AG10803 (cell line): Measurements from ENCODE around the gene MADD.

Source experiments
- DNase-seq: peaks from one replicate; pipeline ENCODE4 v3.0.0; 2010; ENCODE audit warnings: low read depth
- H3K4me3 ChIP-seq: 2 replicates; pipeline ENCODE4 v1.5.1; 2011; ENCODE audit warnings: mild to moderate bottlenecking, low read length, control low read depth
- TF ChIP-seq, protein P1 (sequence below): conservative IDR thresholded peaks from 2 replicates; pipeline ENCODE4 v1.5.1; 2011; ENCODE audit warnings: mild to moderate bottlenecking, low read length, control low read depth, inconsistent platforms

The MADD gene

DNA sequence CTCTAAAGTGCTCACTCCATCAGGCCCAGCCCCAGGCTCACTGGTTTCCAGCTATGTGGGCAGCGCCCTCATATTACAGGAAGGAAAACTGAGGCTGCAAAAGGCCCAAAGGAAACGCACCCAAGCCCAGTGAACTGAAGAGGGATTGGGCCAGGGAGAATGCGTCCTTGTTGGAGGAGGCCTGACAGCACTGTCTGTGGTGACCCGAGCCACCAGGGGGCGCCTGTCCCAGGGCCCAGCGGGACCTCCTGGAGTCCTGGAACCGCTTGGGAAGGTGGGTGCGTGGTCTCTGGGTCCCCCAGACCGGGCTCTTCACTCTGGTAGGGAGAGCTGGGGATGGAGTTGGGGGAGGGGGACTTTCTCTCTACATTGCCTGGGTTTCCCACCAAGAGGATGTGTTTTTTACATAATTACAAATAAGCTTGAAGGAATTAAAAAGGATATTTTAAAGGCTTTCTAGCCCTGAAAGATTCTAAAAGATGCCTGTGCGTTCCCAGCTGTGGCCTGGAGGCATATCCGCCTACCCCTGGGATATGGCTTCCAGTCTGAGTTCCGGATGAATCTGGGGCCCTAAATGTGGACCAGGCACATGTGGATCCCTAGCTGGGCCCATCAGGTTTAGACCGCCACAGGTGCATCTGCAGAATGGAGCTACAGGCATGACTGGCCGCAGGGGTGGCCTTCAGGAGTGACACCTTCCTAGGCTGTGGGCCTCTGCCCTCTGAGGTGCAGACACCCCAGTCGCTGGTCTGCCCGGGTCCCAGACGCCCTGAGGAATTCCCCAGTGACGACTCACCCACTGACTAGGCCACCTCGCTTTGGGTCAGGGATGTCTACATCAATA, 104.2 kb downstream of the MADD start:
- H3K4me3 ChIP-seq: no peak overlapping the region
- DNase-seq: peak; percentile 62
- TF ChIP-seq, protein P1, sequence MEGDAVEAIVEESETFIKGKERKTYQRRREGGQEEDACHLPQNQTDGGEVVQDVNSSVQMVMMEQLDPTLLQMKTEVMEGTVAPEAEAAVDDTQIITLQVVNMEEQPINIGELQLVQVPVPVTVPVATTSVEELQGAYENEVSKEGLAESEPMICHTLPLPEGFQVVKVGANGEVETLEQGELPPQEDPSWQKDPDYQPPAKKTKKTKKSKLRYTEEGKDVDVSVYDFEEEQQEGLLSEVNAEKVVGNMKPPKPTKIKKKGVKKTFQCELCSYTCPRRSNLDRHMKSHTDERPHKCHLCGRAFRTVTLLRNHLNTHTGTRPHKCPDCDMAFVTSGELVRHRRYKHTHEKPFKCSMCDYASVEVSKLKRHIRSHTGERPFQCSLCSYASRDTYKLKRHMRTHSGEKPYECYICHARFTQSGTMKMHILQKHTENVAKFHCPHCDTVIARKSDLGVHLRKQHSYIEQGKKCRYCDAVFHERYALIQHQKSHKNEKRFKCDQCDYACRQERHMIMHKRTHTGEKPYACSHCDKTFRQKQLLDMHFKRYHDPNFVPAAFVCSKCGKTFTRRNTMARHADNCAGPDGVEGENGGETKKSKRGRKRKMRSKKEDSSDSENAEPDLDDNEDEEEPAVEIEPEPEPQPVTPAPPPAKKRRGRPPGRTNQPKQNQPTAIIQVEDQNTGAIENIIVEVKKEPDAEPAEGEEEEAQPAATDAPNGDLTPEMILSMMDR: peak; percentile 91

DNA sequence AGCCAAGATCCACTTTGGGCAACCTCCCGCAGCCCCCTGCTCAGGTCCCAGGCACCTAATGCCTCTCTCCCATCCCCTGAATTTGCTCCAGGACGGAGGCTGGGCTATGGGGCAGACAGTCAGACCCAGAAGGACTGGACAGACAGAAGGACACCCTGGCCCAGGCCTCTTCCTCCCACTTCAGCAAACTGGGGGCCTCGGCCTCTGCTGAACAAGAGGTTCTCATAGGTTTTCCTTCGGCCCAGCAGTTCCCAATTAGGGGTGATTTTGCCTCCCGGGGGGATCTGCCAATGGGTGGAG, 104.7 kb downstream of the MADD start:
- TF ChIP-seq, protein P1: no peak
- DNase-seq: no peak
- no peak overlapping the region for H3K4me3 ChIP-seq

DNA sequence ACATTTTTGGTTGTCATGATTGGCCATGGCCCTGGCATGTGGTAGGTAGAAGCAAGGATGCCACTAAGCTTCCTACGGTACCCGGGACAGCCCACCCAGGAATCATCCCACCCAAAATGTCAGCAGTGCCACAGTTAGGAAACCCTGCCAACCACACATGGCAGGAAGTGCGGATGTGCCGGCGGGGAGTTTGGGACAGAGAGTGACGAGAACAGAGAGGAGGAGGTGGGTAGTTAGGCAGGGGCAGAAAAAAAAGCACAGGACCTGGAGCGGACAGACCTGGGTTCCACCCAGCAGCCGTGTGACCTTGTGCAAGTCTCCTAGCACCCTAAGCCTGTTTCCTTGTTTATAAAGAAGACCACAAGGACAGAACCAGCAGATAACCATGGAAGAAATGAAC, 105.1 kb downstream of the MADD start:
- TF ChIP-seq, protein P1: no peak
- H3K4me3 ChIP-seq: no peak overlapping the region
- no peak for DNase-seq

DNA sequence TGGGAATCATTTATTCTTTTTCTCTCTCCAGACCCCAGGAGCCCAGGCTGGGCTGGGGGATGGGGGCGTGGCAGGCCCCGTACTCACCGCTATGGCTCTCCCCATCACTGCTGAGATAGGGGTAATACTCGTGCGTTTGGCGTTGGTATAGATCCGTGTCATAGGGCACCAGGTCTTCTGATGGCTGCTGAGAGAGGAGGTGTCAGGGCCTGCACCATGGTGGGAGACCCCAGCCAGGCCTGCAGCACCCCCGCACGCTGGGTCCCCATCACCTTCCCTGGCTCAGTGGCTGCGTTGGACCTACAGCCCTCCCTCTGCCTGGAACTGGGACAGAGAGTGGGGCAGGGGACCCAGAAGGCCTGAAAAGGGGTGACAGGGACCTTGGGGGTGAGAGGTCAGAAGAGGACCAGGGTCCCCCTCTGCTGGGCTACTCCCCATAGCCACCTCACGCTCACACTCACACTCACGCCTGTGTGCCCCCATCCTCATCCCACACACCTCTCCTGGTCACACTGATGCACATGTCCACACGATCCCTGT, 105.7 kb downstream of the MADD start:
- TF ChIP-seq, protein P1: no peak
- no peak overlapping the region for H3K4me3 ChIP-seq
- no peak for DNase-seq

DNA sequence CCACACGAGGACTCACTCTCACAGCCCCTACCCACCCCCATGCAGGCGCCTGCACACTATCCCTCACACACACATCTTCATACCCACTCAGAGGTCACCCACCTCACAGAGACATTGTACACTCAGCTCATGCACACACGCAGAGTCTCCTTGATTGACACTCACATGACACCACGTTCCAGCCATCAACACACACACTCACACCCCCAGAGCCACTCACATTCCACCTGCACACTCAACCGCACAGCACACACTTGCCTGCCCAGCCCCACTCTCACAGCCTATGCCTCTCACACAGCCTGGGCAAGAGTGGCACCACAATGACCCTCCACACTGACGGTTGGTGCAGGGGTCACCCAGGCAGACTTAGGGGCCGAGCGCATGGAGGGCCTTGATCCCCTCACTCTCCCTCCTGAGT, 106.2 kb downstream of the MADD start:
- DNase-seq: no peak
- H3K4me3 ChIP-seq: no peak overlapping the region
- TF ChIP-seq, protein P1: no peak

DNA sequence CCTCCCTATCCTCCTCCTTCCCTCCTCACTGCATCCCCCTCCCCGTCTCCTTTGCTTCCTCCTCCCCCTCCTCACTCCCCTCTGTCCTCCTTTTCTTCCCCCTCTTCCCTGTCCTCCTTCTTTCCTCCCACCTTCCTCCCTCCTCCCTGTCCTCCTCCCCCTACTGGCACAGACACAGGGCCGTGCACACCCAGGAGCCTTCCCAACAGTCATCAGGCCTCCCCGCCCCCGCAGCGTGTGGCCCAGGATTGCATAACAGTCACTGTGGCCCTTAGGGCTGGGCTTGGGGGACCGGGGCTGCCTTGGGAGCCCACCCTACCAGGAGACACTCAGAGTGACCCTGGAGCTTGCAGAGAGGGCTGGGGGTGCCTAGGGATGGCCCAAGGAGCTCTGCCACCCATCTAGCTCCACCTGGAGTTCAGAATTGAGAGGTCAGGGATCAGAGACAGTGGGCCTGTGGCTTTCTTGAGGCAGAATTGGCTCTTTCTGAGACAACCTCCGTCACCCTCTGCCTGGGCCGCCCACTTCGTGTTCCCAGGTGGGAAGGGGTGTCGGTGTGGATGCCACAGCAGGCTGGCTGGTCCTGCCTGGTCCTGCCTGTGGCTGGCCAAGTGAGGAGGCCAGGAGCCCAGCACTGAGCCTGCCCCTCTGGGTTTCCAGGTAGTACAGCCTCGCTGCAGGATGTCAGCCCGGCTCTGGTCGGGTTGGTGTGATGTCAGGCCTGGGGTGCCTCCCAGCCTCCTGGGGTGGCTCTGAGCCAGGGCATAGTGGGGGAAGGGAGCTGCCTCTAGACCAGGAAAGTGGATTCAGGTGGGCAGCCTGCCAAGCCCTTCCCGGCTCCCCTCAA, 106.8 kb downstream of the MADD start:
- no peak for DNase-seq
- TF ChIP-seq, protein P1: no peak
- no peak overlapping the region for H3K4me3 ChIP-seq

DNA sequence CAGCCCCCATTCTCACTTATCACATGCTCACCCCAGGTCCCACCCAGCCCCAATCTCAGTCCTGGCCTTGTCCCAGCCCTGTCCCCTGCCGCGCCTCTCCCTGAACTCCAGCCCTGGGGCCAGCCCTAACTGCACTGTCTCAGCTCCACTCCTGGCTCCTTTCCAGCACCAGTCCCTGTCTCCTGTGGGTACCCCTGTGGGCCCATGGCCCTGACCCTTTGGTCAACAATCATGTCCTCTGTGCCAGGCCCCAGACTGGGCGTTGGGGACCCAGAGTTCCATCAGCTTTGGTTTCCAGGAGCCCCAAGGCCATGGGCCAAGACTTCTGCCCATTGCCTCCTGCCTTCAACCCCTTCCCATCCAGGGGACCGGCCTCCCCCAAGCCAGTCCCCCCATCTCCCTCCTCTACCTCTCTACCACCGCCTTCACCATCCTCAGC, 107.7 kb downstream of the MADD start:
- no peak overlapping the region for H3K4me3 ChIP-seq
- no peak for DNase-seq
- TF ChIP-seq, protein P1: no peak
